HG02678 (cell line): ENCODE measurements around the gene G0S2.

ENCODE experiments used
- ATAC-seq: cut with Tn5 transposase; IDR thresholded peaks from one replicate; pipeline ENCODE4 v1.9.1; 2021; ENCODE audit warnings: mild to moderate bottlenecking, moderate library complexity; ENCODE audit not compliant: unreplicated experiment

G0S2 gene

GRCh38 chr1:209714338-209714737 lies 39.1 kb downstream of the G0S2 start:
- no peak for ATAC-seq

- ATAC-seq = no peak
Observed at GRCh38 chr1:209715314-209715713, 40.1 kb downstream of the G0S2 start.

DNA sequence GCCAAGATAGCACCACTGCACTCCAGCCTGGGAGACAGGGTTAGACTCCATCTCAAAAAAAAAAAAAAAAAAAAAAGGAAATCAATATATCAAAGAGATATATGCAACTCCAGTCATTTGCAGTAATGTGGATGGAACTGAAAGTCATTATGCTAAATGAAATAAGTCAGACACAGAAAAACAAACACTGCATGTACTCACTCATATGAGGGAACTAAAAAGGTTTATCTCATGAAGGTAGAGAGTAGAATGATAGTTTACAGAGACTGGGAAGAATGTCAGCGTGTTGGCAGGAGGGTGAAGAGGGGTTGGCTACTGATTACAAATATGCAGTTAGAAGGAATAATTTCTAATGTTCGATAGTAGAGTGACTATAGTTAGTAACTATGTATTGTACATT lies 42.6 kb downstream of the G0S2 start:
- no peak for ATAC-seq

DNA sequence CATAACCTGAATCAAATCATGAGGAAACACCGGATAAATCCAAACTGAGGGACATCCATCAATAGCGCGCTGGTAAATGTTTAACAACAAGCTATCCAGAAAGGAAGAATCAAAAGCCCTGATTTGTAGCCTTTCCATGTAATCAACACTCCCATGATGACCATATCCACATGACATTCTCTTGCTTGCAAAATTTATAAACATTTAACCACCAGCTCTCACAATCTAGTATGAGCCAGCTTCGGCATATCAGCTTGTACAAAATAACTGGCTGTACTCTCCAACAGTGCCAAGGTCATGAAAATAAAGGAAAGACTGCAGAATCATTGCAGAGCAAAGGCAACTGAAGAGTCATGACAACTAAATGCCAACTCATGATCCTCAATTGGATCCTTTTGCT lies 45.1 kb downstream of the G0S2 start:
- ATAC-seq = no peak

DNA sequence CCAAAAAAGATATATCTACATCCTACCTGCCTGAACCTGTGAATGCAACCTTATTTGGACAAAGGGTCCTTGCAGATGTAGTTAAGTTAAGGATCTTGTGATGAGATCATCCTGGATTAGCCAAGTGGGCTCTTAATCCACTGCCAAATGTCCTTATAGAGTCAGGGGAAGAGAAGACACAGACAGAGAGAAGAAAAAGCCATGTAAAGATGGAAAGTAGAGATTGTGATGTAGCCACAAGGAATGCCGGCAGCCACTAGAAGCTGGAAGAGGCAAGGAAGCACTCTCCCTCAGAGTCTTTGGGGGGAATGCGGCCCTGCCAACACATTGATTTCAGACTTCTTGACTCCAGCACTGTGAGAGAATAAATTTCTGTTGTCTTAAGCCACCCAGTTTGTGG lies 45.6 kb downstream of the G0S2 start:
- no peak for ATAC-seq

DNA sequence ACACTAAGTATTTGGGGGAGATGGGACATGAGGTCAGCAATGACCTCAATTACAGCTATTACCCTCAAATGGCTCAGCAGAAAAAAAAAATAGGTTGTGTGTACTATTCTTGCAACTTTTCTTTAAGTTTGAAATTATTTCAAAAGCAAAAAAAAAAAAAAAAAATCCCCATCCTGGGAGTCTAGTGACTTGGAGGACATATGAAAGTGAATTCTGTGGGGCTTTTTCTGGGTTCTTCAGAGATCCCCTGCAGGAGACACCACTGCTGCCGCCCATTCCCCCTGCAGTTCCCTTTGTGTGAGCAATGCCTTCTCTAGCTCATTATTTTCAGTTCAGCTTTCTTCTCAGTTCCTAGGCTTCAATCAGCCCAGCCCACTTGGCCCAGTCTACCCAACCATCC lies 46.1 kb downstream of the G0S2 start:
- ATAC-seq = no peak

DNA sequence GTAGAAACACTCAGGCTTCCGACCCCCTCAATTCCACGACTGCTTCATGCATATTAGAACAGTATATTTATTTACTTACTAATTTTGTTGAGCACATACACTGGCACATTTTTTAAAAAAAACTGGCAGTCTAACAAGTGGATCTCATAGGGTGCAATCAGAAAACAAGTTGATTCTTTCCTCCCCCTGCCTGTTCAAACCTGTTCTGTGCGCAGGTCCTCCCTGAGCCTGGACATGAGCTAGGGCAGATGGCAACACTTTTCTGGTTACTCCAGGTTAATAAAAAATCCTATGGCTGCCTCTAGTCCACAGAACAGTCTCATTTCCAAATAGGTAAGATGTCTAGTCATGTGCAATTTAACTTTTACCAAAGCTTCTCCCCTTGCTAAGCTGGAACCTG lies 48.1 kb downstream of the G0S2 start:
- ATAC-seq = no peak

GRCh38 chr1:209723756-209724693 lies 48.8 kb downstream of the G0S2 start:
- ATAC-seq = peak; percentile 69
